B cell (primary cell): ENCODE measurements around the gene TMPO. TPM values are rescaled to one million over a fixed set of nuclear protein-coding genes. Genes with fewer than 3 reads are reported as not detected.
A peak's percentile ranks its signal among the peaks of the same experiment; 100 is the strongest.

ENCODE experiments used
- ATAC-seq: fragments of 200-7000 bp; cut with Tn5 transposase; one replicate; pipeline ENCODE4 v1.10.0; 2021; ENCODE audit warnings: low read depth, mild to moderate bottlenecking, moderate number of reproducible peaks, moderate library complexity
- CTCF ChIA-PET: fragments of 350-600 bp; sonication (Branson Sonifier 250); formaldehyde crosslinking; loops from one replicate; lab custom pipeline; 2021; ENCODE audit warnings: antibody characterized with exemption, inconsistent platforms; lab: Charles Lee
- POLR2A ChIA-PET: fragments of 350-600 bp; sonication (Branson Sonifier 250); formaldehyde crosslinking; loops from one replicate; lab custom pipeline; 2021; ENCODE audit warnings: antibody characterized with exemption; lab: Charles Lee
- DNase-seq: peaks from one replicate; pipeline ENCODE4 v3.0.0; 2013
- H2AFZ ChIP-seq: 2 replicates; pipeline ENCODE4 v1.6.1; 2012; ENCODE audit warnings: mild to moderate bottlenecking, low read depth, low read length; ENCODE audit not compliant: insufficient read depth, poor library complexity, severe bottlenecking
- H3K27ac ChIP-seq, 2 donors: 1 replicate in 1 of 2; 2 replicates in 1 of 2; pipeline ENCODE4 v1.5.1; 2012 to 2013; ENCODE audit warnings: low read length in 2 of 2, mild to moderate bottlenecking in 2 of 2, moderate library complexity in 1 of 2
- H3K27me3 ChIP-seq, 4 experiments: fragments of 200-600 bp in 1 of 4; sonication (generic) in 1 of 4; replicated peaks in 1 of 4; 1 replicate in 2 of 4; 2 replicates in 2 of 4; pipeline versions ENCODE4 v1.6.1 to v1.7.0; 2013 to 2016; ENCODE audit warnings: low read length in 3 of 4, mild to moderate bottlenecking in 2 of 4, mixed read lengths in 1 of 4, moderate library complexity in 1 of 4; ENCODE audit not compliant: insufficient read depth in 4 of 4, control insufficient read depth in 3 of 4; ENCODE audit errors: control extremely low read depth in 1 of 4
- H3K36me3 ChIP-seq, 2 experiments: replicated peaks in 1 of 2; 1 replicate in 1 of 2; 2 replicates in 1 of 2; pipeline versions ENCODE4 v1.6.1 to v1.7.1; 2013; ENCODE audit warnings: low read length in 1 of 2; ENCODE audit not compliant: insufficient read depth in 2 of 2, control insufficient read depth in 1 of 2; ENCODE audit errors: control extremely low read depth in 1 of 2, extremely low read depth in 1 of 2
- H3K4me1 ChIP-seq, 2 donors: fragments of 200-600 bp in 1 of 2; sonication (generic) in 1 of 2; 1 replicate in 1 of 2; 2 replicates in 1 of 2; pipeline versions ENCODE4 v1.5.1 to v1.6.1; 2013 to 2017; ENCODE audit warnings: low read length in 2 of 2; ENCODE audit not compliant: control insufficient read depth in 2 of 2, insufficient read depth in 2 of 2
- H3K4me2 ChIP-seq: replicated peaks from 2 replicates; pipeline ENCODE3; 2012; ENCODE audit warnings: mild to moderate bottlenecking, low read depth, low read length; ENCODE audit not compliant: poor library complexity, severe bottlenecking
- H3K4me3 ChIP-seq, 5 experiments: fragments of 200-600 bp in 1 of 5; sonication (generic) in 1 of 5; 1 replicate in 3 of 5; 2 replicates in 2 of 5; pipeline versions ENCODE4 v1.5.1 to v1.7.0; 2011 to 2016; ENCODE audit warnings: low read length in 4 of 5, mild to moderate bottlenecking in 4 of 5, low read depth in 2 of 5, control low read depth in 1 of 5, moderate library complexity in 1 of 5; ENCODE audit not compliant: insufficient read depth in 1 of 5; ENCODE audit errors: control extremely low read depth in 1 of 5, extremely low read depth in 1 of 5
- H3K79me2 ChIP-seq: fragments of 200-600 bp; sonication (generic); one replicate; pipeline ENCODE4 v1.6.0; 2016; ENCODE audit warnings: low read length; ENCODE audit not compliant: control insufficient read depth, insufficient read depth
- H3K9ac ChIP-seq: fragments of 200-600 bp; sonication (generic); 2 replicates; pipeline ENCODE4 v1.6.1; 2017; ENCODE audit warnings: mild to moderate bottlenecking, low read length, moderate library complexity
- H3K9me3 ChIP-seq, 3 donors: one replicate each; pipeline versions ENCODE4 v1.6.1 to v1.7.1; 2013; ENCODE audit warnings: low read length in 2 of 3; ENCODE audit not compliant: control insufficient read depth in 2 of 3, insufficient read depth in 1 of 3; ENCODE audit errors: control extremely low read depth in 1 of 3
- H4K20me1 ChIP-seq: 2 replicates; pipeline ENCODE4 v1.6.0; 2012; ENCODE audit warnings: mild to moderate bottlenecking, low read length; ENCODE audit not compliant: insufficient read depth, control insufficient read depth, poor library complexity, severe bottlenecking
- H3K27ac Mint-ChIP-seq: one replicate; pipeline ENCODE4 v1.8.0; 2021; ENCODE audit warnings: mixed read lengths
- H3K27me3 Mint-ChIP-seq: one replicate; pipeline ENCODE4 v1.8.0; 2021; ENCODE audit warnings: mixed read lengths
- H3K4me1 Mint-ChIP-seq: one replicate; pipeline ENCODE4 v1.8.0; 2021; ENCODE audit warnings: mixed read lengths
- H3K4me3 Mint-ChIP-seq: one replicate; pipeline ENCODE4 v1.8.0; 2021; ENCODE audit warnings: mixed read lengths
- H3K9me3 Mint-ChIP-seq: one replicate; pipeline ENCODE4 v1.8.0; 2022; ENCODE audit warnings: mixed read lengths; ENCODE audit not compliant: insufficient read depth
- EZH2 ChIP-seq: IDR thresholded peaks from 2 replicates; pipeline ENCODE4 v1.6.1; 2012; ENCODE audit warnings: borderline replicate concordance, low read depth, mild to moderate bottlenecking, moderate library complexity, low read length; ENCODE audit not compliant: insufficient read depth, poor library complexity, severe bottlenecking
- WGBS: methylation state at CpG from one replicate; pipeline ENCODE4 v1.1.5; 2013; ENCODE audit warnings: missing lambda C conversion rate; ENCODE audit not compliant: insufficient coverage; 5-methylcytosine and 5-hydroxymethylcytosine counted together
- intact Hi-C: fragments of 100-400 bp; cut with micrococcal nuclease; formaldehyde crosslinking; loops from one replicate; pipeline ENCODE4 v1.10.0; 2022
- polyA plus RNA-seq: library from polyadenylated mRNA; depleted of rRNA; stranded (reverse); fragments of >200 nt; gene quantifications from 2 replicates; pipeline ENCODE4 v1.2.3, GENCODE V29; 2012
- total RNA-seq, 2 donors: library from RNA; stranded (reverse); fragments of 120-200 nt in 1 of 2; gene quantifications; 1 replicate in 1 of 2; 2 replicates in 1 of 2; pipeline versions ENCODE4 v1.2.3 to v1.2.4, GENCODE V29; 2013 to 2022
- TF ChIP-seq, protein P1 (sequence below): fragments of 200-600 bp; IDR thresholded peaks from one replicate; pipeline ENCODE4 v1.8.0; 2022; ENCODE audit warnings: antibody characterized with exemption, mild to moderate bottlenecking

The TMPO gene
- total and polyA plus RNA-seq, 2 donors (not counting 1 experiment from before 2014, with no cell fraction given) = 41.8 to 187 TPM

DNA sequence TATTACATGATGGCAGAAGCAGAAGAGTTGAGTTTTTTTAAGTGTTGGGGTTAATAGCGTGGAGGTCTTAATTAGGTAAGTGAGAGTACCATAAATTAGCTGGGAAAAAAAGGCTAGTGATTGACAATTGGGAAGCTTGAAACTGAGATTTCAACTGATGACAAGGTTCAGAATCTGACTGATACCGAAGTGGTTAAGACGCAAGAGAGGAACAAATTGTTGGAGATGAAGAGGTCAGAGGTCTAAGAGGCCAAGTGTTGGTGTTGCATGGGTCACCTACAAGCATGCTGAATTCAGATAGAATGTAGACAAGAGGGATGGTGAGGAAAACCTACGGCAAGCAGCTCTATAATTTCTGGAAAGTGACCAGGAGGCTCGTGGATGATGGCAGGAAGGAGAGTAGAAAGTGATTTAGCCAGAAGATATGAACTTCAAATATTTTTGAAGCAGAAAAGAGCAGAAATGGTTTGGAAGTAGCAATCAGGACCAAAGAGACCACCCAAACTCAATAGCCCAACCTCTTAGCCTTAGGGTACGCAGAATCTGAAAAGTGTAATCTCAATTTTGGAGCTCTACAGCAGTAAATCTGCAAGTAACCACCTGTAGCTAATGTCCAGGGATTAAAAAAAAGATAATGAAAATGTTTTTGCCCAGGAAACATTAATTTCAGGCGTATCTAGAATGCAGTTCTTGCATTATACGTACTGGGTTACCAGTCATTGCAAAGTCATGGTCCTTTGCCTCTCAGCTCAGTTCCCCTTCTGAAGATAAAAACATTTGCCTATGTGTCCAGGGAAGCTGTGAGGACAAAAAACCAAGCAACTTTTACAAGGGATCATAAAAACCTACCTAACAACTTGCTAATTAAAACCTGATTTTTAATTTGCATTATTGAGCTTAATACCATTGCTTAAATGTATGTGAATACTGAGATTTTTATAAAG is 1.7 kb upstream of the TMPO start:
- Histone ChIP-seq H3K36me3 (peaks cover 0 to 6% of the 10 kb centered on the region in 2 experiments), H2AFZ (peak overlapping the region; percentile 15), H3K79me2 (peaks cover 30% of the 10 kb centered on the region), H3K9me3 (no peaks in the 10 kb centered on the region), H3K27me3 (no peaks in the 10 kb centered on the region), H3K4me1 (peaks cover 30 to 35% of the 10 kb centered on the region in 2 donors), H3K4me2 (peak overlapping the region; percentile 78), H3K4me3 (peak overlapping the region in 1 of 5 experiments; percentile 94), H3K27ac (peak overlapping the region; percentile 78 to 96), H4K20me1 (peaks cover 20% of the 10 kb centered on the region), H3K9ac (peak overlapping the region; percentile 74)
- DNase-seq = peak; percentile 51
- WGBS = 71% methylated on average over 4 of the region's 8 CpGs
- TF ChIP-seq EZH2 = no peak
- TF ChIP-seq, protein P1, sequence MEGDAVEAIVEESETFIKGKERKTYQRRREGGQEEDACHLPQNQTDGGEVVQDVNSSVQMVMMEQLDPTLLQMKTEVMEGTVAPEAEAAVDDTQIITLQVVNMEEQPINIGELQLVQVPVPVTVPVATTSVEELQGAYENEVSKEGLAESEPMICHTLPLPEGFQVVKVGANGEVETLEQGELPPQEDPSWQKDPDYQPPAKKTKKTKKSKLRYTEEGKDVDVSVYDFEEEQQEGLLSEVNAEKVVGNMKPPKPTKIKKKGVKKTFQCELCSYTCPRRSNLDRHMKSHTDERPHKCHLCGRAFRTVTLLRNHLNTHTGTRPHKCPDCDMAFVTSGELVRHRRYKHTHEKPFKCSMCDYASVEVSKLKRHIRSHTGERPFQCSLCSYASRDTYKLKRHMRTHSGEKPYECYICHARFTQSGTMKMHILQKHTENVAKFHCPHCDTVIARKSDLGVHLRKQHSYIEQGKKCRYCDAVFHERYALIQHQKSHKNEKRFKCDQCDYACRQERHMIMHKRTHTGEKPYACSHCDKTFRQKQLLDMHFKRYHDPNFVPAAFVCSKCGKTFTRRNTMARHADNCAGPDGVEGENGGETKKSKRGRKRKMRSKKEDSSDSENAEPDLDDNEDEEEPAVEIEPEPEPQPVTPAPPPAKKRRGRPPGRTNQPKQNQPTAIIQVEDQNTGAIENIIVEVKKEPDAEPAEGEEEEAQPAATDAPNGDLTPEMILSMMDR = no peak
- ChIA-PET POLR2A (interaction anchor here (4.2 kb wide), 1 partner anchor 9 kb away, joined by 36 read pairs; no protein-coding TSS in a partner anchor), CTCF (interaction anchor here (1.0 to 11.9 kb wide), 3 partner anchors 9 to 23 kb away, joined by 4 to 195 read pairs (median 42); no protein-coding TSS in a partner anchor)
- no peak for ATAC-seq
- intact Hi-C loops = loop anchor here (10.0 kb wide), 2 partner anchors 1751 to 1939 kb away; partner anchors contain the start of genes DEPDC4 and SCYL2
- Mint-ChIP-seq H3K27me3 (no peaks in the 10 kb centered on the region), H3K9me3 (no peaks in the 10 kb centered on the region), H3K27ac (peak overlapping the region; percentile 60), H3K4me1 (peaks cover 36% of the 10 kb centered on the region), H3K4me3 (peak overlapping the region; percentile 99)
